ENCODE measurements around the gene ARX.

ARX gene

DNA sequence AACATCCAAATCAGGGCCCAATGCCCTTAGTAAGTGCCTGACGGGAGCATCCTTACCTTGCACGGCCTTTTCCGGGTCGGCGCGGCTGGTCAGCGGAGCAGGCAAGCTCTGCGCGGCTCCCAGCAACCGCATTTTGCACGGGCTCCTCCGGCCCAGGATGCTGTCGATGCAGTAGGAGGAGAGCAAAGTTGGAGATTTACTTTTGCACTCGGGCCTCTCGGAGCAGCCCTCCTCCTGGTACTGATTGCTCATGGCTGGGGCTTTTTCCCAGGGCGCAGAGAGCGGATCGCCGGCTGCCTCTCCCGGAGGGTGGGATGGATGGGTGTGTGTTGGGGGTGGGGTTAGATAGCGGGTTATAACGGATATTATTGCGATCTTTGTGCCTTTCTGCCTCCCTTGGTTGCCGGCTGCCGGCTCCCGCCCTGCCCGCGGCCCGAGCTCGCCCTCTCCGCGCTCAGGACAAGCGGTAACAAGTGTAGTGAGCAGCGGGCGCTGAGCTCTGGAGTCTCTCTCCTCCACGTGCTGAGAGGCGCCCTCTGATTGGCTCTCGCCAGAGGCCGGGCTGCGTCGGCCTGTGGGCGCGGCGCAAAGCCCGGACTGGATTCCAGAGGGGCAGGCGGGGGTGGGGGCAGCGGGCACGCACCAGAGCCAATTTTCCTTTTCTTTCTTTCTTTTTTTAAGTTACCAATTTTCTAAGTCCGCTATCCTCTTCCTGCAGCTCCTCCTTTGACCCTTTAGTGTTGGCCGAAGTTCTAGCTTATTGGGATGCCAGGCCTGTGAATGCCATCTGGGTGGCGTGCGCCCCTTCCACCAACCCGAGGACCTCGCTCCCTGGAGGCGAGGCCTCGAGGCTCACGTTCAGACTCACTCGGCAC is at the start of gene ARX:
Gene ARX (minus strand): TSS at position 480 of the 875 bp plus-strand sequence. CDS start 228 bp downstream, at position 252.
- no peak for DNase-seq

DNA sequence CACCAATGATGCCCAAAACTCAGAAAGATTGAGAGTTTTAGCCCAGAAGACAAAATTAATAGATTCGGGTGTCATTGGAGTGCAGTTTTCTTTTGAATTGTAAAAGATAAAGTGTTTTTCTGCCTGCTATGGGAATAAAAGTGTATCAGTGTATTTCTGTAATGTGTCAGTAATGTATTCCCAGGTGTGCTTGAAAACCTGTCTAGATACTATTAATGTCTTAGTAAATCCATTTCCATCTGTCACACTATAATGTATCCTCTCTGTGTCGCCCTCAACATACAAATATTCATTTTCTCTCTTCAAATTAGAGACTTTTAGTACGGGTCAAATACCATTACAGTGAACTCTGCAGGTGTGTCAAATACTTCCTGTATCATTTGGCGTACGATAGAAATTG is 43.5 kb upstream of the ARX start:
- DNase-seq: no peak

DNA sequence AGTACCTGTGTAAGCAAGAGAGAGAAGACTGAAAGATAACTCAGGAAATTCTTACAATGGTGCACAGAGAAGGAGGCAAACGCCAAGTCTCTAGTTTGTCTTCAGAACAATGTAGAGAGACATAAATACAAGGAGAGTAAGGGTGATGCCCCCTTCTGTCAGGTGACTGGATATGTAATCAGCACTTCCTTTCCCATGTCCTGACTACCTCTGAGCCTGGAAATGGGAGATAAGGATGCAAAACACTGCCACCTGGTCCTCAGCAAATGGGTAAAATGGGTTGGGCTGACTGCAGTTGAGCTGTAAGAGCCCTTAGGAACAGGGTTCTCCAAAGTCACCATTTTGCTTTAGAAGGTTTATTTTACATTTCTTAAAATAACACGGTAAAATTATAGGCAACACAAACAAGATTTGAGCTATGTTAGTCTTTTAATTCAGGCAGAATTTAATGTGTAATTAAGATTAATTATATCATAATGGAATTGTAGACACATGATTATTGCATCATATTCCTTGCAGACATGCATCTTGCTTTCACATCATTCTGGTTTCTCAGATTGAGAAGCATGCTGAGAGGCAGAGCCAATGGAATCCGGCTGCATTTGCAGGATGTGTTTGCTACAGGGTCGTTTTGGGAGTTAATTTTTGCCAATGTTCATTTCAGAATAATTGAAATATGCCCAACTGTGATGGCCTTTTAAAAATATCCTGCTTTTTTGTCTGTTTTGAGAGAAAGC is 37.2 kb upstream of the ARX start:
- no peak for DNase-seq

DNA sequence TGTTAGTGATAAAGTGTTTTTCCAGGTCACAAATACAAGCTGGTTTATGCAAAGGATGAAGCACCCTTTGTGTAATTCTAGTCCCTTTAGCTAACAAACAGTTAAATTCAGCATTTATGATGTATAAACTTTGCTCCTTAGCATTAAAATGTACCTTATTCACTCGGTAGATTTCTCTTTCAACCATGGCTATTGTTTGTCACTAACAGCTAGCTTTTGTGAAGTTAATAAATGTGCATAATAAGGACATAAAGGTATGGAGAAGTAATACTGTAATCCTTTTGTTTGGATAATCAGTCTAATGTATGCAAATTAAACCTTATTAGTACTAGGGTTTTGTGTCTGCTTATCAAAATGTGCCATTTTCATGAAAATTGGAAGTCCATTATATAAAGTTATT is 34.2 kb upstream of the ARX start:
- no peak for DNase-seq

DNA sequence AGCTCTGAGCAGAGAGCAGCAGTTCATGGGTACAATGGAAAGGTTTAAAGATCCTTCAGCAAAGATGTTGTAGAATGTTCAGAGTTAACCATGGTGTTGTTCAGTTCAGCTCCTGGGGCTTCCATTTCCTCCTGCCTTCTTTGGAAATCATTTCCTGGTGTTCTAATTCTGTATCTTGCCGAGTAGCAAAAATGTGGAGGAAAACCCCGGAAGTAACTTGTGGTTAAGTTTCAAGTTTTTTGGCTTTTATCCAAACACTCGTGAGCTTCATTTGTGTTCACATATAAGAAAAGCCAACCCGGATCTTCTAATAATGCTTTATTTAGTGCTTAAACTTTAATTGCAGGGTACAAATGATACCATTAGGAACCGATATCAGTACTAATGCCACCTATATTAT is 33.6 kb upstream of the ARX start:
- DNase-seq: no peak

DNA sequence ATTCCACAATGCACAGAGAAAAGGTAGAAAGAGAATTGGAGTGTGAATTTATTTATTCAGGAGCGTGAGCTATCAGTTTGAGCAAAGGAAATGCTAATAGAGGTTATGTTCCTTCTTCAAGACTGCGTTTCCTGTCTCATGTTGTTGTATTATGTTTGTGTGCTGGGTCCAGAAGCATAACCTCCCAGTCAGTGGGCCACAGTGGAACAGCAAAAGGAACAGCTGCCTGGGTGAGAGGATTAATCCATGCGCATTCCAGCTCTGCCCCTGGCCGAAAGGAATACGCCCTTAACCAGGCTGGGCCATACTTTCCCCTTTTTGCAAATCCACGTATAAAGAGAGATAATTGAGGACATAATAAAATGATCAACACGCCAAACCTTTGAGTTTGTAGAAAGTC is 32.4 kb upstream of the ARX start:
- DNase-seq: no peak

DNA sequence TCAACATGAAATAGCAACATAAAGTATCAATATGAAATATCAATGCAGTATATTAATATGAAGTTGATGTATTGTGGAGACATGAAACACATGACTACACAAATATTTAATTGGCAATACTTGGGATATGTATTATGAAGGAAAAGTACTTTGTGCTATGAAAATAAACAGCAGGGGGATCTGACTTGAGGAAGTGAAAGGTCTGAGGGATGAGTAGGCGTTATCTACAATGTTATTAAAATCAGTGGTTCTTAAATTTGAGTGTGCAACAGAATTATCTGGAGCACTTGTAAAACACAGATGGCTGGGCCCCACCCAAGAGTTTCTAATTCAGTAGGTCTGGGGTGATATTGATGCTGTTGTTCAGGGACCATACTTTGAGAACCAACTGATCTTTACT is 27.4 kb upstream of the ARX start:
- no peak for DNase-seq

DNA sequence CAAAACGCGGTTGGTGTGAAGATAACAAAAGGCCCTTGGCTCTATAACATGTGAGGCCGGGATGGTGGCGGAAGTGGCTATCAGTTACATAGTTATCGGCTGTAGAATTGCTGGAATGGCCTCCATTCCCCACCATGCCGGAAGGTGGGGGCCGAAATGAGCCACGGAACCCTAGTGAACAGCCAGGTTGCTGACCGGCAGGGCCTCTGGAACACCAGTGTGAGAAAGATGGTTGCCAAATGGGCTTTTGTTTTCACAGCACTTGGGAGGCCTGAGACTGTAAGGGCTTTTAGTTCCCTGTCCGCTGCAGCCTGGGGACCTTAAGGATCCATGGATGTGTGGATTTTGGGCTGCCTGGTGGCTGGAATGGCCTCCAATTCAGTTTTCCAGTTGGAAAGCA is 23.3 kb upstream of the ARX start:
- no peak for DNase-seq

DNA sequence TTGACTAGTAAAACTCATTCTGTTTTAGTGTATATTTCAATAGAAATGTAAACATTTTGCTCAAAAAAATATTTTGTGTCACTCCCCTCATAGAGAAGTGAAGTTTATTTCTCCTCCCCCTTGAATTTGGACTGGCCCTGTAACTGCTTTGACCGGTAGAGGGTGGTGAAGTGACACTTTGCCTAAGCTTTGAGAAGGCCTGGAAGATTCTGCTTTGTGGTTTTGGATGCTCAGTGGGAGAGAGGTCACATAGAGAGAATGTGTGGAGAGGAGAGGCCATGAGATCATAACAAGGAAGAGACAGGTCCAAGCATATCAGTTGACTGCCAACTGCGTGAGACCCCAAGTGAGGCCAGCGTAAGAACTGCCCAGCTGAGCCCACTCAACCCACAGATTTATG is 19.1 kb upstream of the ARX start:
- DNase-seq: no peak

DNA sequence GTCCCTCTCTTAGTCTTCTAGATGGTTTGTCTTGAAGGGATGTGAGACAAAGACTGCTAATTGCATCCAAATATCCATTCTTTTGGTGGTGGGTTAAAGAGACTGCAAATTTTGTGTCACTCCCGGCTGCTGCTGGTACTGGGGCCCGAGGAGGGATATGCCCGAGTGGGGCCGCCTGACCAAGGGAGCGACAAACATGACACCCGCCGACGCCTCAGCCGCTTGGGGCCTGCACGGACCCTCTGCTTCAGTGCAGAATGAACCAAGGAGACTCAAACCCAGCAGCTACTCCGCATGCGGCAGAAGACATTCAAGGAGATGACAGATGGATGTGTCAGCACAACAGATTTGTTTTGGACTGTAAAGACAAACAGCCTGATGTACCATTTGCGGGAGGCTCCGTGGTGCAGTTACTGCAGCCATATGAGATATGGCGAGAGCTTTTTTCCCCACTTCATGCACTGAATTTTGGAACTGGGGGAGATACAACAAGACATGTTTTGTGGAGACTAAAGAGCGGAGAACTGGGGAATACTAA is 13.6 kb upstream of the ARX start:
- DNase-seq: no peak

DNA sequence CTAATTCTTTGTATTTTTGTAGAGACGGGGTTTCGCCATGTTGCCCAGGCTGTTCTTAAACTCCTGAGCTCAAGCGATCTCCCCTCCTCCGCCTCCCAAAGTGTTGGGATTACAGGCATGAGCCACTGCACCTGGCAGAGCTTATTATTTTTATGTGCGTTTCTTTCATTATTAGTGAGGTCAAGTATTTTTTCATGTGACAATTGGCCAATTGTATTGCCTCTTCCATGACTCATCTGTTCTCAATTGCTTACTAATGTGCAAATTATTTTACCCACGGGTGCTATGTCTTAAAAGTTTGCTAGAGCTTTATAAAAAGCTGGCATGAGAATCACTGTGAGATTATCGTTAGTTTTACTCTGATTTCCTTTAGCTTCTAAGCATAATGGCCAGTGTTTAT is 13.0 kb upstream of the ARX start:
- DNase-seq: no peak

DNA sequence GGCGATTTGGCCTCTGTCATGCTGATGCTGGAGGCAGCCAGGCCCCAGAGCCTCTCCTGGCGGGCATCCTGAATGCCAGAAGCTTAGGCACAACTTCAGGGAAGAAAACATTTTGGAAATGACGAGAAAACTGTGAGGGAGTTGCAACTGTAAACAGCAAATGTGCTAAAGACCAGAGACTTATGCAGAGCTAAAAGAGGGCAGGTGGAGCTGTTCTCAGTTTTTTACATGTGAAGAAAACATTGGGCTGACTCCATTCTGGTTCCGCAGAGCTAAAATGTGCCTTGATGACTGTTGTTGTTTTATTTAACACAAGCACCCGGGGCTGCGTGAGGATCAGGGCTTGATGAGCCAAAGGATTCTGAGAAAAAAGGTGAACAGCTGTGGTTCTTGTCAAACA is 10.8 kb upstream of the ARX start:
- DNase-seq: no peak

DNA sequence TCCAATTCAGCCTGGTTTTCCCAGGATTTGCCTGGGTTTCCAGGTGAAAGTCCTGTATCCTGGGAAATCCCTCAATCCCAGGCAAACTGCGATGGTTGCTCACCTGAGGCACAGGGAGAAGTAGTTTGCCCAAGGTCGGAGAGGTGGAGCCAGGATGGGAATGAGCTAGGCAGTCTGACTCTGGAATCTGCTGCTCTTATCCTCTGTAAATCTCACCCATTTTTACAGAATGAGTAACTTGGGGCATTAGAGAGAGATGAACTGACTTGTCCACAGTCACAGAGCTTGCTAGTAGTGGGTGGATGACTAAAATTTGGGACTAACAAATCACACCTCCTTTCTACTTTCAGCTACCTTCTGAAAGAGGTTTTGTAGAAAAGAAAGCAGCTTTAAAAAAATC is 9.8 kb upstream of the ARX start:
- no peak for DNase-seq

DNA sequence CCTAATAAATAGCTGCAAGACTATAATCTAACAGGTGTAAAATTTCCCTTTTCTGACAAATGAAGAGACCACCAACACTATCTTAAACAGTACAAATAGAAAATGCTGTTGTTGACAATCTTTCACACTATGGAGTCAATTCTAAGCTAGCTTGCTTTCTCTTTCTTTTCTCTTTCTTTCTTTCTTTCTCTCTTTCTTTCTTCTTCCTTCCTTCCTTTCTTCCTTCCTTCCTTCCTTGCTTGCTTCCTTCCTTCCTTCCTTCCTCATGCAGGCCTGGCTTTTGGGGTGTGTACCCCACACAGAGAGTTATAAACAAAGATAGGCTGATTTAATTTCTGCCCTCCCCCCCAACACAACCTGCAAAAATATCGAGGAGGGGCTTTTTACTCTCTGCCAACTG is 8.1 kb upstream of the ARX start:
- DNase-seq: no peak

DNA sequence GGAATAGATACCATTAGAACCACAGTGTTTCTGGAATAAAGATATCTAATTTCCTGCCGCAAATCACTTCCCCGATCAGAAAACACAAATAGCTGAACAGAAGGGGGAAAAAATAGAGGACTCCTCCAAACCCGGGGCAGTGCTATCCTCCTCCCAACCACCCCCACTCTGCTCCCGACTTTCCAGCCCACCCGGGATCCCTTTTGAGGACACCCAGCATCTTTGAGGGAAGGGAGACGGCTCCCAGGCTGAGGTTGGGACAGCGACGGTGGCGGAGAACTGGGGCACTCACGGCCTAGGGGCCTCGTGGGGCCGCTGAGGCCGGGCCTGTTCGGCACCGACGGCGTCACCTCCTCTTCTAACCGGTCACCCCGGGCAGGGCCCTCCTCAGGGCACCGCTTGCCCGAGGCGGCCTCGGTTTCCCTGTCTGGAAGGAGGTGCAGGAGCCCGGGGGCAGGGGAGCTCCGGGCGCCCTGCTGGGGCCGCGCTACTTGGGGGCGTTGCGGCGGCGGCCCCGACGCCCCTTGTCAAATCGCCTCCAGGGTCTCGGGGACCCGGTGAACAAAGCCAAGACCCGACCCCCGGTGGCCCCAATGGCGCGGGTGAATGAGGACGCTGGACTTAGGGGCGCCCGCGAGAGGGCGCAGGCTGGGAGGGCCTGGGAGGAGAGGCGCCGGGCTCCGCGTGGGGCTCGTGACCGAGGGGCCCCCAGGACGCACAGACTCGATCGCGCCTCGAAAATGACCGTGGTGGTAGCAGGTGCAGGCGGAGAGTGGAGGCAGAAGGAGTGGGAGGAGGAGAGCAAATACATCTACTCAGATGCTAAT is 6.9 kb upstream of the ARX start:
- no peak for DNase-seq

DNA sequence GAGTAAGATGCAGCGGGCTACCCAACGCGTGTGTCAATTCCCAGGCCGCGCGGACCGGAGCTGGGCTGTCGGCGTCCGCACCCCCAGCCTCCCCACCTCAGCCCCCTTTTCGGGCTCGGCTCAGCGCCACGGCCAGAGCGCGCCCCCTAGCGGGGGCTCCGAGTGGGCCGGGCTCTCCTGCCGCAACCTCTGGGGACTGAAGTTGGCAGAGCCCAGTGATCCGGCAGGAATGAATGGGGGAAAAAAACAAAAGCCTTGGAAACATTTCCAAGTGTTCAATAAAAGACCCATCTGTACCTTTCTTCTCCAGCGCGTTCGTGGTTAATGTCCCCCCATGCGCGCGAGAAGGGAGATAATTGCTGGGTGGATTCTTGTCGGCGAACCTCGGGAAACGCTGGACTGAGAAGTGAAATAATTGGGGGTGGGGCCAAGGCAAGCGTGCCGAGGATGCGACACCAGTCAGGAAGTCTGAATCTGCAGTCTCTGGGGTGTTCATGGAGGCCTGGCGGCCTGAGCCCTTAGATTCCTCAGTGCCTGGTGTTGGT is 5.2 kb upstream of the ARX start:
- no peak for DNase-seq

DNA sequence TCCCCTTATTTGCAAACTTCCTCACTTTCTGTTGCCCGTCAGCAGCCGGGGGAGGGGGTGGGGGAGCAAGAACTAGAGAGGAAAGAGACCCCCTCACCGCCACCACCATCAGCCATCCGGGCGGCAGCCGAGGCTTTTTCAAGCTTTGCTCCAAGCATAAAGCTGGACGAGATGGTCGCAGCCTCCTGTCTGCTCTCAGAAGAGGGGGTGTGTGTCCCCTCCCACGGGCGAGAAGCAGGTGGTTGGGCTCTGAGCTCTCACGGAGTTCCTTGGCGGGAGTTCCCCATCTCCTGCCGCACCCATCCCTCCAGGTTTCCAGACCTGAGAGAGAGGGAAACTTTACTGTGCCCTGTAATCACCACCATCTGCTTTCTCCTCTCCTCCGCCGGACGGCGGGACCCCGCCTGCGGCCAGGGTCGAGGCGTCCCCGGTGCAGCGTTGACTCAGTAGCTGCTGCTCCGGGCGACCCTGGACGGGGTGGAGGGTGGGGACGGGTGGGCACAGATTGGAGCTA is 4.7 kb upstream of the ARX start:
- DNase-seq: no peak

DNA sequence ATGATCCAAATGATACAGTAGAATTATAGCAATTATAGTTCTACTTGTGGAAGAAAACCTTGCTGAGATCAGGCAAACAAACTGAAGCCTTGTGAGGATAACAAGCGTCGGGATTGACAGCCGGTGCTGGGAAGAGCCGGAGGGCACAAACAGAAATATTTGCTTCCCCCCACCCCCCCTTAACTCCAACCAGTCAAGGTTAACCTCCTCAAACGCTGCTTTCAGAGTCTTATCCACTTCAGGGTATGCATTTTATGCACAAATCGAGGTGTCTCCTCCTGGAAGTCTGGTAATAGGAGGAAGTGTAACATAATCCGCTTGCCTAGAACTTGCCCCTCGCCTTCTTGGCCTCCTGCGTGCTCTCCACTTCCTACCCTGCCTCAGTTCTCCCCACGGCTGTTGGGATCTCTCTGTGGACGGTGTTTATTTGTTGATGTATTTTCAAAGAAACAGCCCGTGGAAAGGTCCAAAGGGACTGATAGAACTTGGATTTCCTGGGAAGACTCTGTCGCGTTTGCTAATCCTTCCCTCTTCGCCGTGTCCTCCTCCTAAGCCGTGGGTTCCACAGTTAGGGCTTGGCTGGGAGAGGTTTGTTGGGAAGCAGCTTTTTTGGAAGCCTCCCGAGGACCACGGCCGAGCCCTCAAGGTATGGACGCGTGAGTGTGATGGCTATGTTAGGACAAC is 4.1 kb upstream of the ARX start:
- no peak for DNase-seq

DNA sequence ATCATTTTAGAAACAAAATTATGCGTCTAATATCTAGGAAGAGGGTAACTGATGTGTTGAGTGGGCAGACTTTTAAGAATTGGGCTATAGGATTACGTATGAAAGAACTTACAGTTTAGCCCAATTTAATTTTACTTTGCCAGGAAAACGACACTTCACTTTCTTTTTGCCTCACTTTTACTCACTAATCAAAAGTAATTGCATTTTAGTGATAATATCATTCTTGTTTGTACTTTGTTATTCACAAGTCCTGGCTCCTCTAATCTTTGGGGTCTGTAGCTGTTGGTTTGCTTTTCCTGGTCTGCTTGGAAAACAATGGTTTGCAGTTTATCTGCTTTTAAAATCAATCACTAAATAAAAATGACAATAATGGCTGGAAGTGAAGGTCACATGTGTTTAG is 2.9 kb upstream of the ARX start:
- DNase-seq: no peak

DNA sequence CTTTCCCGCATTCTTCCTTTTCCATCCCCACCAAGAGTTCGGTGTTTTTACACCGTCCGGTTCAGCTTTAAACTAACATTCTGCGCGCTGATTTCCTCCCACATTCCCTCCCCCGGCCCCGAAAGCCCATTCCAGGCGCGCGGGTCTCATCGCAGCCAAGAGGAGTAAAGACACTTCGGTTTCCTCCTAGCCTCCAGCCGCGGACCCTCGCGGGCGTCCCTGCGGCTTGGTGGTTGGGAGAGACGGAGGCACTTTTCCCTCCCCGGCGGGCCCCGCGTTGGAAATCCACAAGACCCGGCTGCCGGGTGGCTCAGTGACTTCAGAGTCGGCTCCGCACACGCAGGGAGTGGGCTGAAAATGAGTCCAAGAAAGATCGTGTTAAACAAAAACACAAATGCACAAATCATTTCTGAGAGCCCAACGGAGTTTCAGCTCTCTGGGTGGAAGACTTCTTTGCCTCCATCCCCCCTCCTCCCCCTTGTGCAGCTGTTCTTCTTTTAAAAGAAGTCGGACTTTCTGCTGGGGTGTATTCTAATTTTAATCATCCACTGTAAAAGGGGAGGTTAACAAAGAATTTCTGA is 2.0 kb upstream of the ARX start:
- DNase-seq: no peak

DNA sequence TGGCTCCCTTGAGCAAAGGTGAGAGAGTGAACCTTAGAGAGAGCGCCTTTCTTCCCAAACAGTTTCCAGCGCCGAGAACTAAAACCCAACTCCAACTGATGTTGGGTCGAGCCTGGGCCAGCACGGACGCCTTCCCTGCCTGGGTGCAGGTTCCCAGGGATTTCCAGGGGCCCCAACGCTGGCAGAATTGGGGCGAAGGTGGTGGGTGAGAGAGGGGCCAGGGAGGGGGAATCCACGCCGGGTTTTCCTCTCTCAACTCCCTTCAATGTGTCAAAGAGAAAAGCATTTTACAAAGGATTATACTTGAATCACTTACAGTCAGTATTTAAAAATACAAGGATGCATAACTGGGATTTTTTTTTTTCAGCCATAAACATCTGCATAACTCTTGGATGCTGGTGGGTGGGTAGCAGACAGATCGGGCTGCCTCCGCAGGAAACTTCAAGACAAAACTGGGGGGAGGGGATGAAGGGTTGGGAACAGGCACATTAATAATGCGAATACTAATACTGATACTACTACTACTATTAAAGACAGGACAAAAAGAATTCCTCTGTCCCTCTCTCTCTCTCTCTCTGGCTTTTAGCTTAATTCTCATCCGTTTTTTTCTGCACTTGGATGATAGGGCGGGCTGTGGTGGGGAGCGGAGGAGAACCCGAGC is 1.3 kb upstream of the ARX start:
- no peak for DNase-seq
